Stimulated activated CD8-positive, alpha-beta memory T cell treated with anti-CD3 and anti-CD28 coated beads, Interleukin-4, amount 100 ng/mL, for 4 hours (primary cell): Measurements from ENCODE around the gene ZCCHC4.

ENCODE experiments used
- DNase-seq, 2 donors: peaks; one replicate each; pipeline ENCODE4 v3.0.0-alpha.2; 2020; ENCODE audit warnings: low read depth in 2 of 2, low spot score in 1 of 2

The ZCCHC4 gene

GRCh38 chr4:25312496-25313200, at the start of gene ZCCHC4:
ZCCHC4 (plus strand) TSS chr4:25312774; CDS start chr4:25312810, 36 bp downstream.
- peak; percentile 76 to 80 for DNase-seq

DNA sequence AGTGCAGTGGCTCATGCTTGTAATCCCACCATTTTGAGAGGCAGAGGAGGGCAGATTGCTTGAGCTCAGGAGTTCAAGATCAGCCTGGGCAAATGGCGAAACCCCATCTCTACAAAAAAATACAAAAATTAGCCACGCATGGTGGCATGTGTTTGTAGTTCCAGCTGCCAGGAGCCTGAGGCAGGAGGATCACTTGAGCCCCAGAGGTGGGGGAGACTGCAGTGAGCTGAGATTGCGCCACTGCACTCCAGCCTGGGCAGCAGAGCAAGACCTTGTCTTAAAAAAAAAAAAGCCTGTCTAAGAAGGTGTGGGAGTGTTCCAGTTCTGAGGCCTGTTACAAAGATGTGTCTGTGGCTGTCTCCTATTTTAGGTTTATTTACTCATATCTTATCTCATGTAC, 40.7 kb upstream of the ZCCHC4 start:
- DNase-seq = no peak

GRCh38 chr4:25280210-25280609, 32.4 kb upstream of the ZCCHC4 start:
- DNase-seq = no peak

DNA sequence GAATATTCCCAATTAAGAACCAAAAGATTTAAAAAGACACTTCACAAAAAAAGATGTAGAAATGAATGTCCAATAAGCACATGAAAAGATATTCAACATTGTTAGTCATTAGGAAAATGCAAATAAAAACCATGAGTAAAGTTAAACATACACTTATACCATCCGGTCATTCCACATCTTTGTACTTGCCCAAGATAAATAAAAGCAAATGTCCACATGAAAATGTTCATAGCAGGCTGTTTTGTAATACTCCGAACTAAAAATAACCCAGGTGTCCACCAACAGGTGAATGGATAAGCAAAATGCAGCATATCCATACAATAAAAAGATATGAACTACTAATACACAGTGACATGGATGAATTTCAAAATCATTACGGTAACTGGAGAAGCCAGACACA, 28.6 kb upstream of the ZCCHC4 start:
- no peak for DNase-seq

DNA sequence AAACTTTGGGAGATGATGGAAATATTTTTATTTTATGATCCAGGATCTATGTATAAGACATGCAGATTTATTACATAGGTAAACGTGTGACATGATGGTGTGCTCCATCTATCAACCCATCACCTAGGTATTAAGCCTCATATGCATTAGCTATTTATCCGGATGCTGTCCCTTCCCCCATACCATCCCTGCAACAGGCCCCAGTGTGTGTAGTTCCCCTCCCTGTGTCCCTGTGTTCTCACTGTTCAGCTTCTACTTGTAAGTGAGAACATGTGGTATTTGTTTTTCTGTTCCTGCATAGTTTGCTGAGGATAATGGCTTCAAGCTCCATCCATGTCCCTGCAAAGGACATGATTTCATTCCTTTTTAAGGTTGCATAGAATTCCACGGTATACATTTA, 28.1 kb upstream of the ZCCHC4 start:
- DNase-seq = no peak

DNA sequence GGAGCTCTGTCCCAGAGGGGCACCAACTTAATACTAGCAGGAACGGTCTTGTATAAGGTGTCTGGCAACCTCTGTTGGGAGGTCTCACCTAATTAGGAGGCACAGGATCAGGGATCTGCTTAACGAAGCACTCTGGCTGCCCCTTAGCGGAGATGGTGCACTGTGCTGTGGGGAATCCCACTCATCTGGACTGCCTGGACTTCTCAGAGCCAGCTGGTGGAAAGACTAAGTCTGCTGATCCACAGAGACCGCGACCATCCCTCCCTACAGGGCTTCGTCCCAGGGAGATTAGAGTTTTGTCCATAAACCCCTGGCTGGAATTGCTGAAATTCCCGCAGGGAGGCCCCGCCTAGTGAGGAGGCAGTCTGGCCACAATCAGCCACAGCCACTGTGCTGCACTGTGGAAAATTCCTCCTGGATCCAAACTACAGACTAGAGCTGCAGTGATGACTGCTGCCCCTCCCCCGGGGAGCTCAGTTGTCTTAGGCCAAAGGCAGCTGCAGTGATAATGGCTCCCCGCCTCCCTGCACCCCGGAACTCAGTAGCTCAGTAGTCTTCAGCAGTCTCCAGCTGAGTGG, 22.0 kb upstream of the ZCCHC4 start:
- DNase-seq = no peak

- DNase-seq = no peak
These were observed 21.3 kb upstream of the ZCCHC4 start for GRCh38 chr4:25291158-25291733.

GRCh38 chr4:25297528-25298242, 14.9 kb upstream of the ZCCHC4 start:
- DNase-seq = no peak

GRCh38 chr4:25299476-25300203, 12.9 kb upstream of the ZCCHC4 start:
- DNase-seq = no peak

GRCh38 chr4:25301471-25301870, 11.1 kb upstream of the ZCCHC4 start:
- no peak for DNase-seq

DNA sequence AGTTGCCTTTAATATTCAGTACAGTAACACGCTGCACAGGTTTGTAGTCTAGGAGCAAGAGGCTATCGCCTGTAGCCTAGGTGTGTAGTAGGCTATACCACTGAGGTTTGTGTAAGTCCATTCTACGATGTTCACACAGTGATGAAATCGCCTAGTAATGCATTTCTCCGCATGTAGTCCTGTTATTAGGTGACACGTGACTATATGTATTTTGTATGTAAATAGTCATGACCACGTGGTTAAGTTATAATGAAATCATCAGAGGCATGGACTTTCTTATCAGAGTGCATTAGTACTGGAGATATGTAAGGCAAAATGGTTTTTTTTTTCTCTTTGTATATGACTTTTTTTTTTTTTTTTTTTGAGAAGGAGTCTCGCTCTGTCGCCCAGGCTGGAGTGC, 9.9 kb upstream of the ZCCHC4 start:
- no peak for DNase-seq

DNA sequence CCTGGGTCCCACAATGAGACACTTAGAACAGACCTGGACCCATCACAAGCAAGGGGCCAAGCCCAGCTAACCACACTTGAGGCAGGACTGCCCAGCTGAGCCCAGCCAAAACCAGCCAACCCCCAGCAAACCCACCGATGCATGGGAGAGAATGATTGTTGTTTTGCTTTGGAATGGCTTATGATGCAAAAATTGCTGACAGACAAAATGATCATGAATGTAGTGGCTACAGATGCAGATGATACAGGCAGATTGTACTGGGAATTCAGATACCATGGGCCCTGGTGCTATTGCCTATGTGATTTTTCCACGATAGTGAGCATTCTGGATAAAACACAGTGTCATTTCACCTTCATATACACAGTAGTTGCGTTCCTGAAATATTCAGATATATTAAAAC, 9.0 kb upstream of the ZCCHC4 start:
- DNase-seq = no peak

DNA sequence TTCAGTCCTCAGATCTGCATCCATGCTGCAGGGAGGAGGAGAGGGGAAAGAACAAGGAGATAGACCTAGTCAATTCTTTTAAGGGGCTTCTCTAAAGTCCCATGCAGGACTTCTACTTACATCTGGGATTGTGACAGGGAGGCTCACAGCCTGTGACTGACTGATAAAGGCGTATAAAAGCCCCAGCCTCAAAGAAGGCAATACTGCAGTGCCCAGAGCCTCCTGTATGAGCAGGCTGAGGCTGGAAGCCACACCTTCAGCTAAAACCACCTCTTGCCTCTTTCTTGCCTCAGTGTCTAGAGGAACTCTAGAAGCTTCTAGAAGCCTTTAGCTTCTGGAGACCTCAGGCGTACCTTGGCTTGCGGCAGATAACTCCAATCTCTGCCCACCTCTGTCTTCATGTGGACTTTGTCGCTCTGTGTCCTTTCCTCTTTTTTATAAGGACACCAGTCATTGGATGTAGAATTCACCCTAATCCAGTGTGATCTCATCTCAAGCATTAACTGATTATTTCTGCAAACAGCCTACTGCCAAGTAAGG, 6.0 kb upstream of the ZCCHC4 start:
- DNase-seq = no peak

DNA sequence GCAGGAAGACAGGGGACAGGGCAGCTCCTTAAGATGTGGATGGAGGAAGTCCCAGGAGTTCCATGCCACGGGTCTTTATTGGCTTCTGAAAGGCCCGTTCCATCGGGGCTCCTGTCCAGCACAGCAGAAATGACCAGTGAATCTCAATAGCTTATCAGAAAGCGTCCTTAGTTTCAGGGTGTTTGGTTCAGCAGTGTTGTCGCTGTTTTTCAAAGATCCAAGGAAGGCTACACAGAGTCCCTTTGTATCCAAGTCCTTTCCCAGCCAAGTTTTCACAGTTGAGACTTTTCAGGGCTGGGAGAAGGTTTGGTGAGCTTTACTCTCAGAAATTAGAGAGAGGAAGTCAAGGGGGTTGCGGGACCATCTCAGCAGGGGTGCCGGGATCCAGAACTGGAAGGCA, 5.0 kb upstream of the ZCCHC4 start:
- DNase-seq = no peak

DNA sequence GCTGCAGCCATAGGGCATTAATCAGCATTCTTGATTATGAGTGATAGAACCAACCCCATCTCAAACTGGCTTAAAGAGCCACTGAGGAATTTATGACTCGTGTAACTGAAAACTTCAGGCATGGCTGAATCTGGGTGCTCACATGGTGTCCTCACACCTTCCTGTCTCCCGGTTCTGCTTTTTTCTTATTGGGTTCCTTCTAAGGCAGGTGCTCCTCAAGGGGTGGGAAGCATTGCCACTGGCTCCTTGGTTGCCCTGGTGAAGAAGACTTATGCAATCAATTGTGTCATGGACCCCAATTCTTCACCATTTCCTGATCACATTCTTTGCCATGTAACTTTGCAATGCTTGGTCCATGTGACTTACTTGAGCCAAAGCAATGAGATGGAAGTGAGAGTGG, 4.3 kb upstream of the ZCCHC4 start:
- no peak for DNase-seq

DNA sequence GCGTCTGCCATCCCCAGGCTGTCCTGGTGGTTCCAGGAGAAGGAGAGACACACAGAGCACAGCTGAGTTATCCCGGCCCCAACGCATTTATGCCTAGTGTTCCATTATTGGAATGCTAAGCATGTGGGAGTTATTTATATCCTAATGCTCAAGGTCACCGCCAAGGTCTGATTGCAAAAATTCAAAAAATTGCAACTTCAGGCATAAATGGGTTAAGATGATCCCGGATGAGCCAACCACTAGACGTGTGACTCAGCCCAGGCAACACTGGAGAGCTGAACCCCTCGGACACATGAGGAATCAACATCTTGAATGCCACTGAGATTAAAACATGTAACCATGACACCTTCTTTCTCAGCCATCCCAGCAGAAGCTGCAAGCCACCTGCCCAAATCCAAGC, 3.8 kb upstream of the ZCCHC4 start:
- no peak for DNase-seq

- no peak for DNase-seq
These were observed 2.3 kb upstream of the ZCCHC4 start for GRCh38 chr4:25310066-25310802.

GRCh38 chr4:25310803-25311166, 1.8 kb upstream of the ZCCHC4 start:
- no peak for DNase-seq

GRCh38 chr4:25313201-25313895, 774 bp downstream of the ZCCHC4 start:
- no peak for DNase-seq

GRCh38 chr4:25320336-25320735, 7.8 kb downstream of the ZCCHC4 start:
- no peak for DNase-seq
